Neural cell (in vitro differentiated cells): ENCODE data around the gene NCBP2L. TPM values are rescaled to one million over a fixed set of nuclear protein-coding genes. Genes with fewer than 3 reads are reported as not detected.

Experiments
- polyA plus RNA-seq: library from polyadenylated mRNA; depleted of rRNA; stranded (reverse); fragments of >200 nt; gene quantifications from 2 replicates; pipeline ENCODE4 v1.2.3, GENCODE V29; 2014

The NCBP2L gene
- polyA plus RNA-seq, 1 donor from 2014 or later = not detected

Other genes starting within 250 kb of the NCBP2L start
- gene PRPS1, start 149.2 kb upstream of the NCBP2L start, polyA plus RNA-seq = 60.8 and 65.2 TPM in 2 replicates
- gene TSC22D3, start 1.9 kb upstream of the NCBP2L start, polyA plus RNA-seq = 96.8 and 115 TPM in 2 replicates
- gene MID2, start 48.1 kb downstream of the NCBP2L start, polyA plus RNA-seq = 1.9 and 4.2 TPM in 2 replicates
- gene TEX13B, start 204.6 kb downstream of the NCBP2L start, polyA plus RNA-seq = not detected in 2 replicates